ENCODE results near the gene LCN6. TPM values are rescaled to one million over a fixed set of nuclear protein-coding genes. Genes with fewer than 3 reads are reported as not detected.

Gene LCN6
- polyA plus RNA-seq, 1 donor (not counting 4 experiments of a cell fraction or from before 2014, with no cell fraction given), result not detected

DNA sequence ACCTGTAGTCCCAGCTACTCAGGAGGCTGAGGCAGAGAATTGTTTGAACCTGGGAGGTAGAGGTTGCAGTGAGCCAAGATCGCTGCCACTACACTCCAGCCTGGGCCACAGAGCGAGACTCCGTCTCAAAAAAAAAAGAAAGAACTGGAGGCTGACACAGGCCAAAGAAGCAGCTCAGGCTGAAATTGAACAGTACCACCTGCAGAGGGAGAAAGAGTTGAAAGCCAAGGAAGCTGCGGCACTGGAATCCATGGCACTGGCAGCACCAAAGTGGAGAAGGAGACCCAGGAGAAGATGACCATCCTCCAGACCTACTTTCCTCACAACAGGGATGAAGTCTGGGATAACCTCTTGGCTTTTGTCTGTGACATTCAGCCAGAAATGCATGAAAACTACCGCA lies 31.5 kb upstream of the LCN6 start:
- no peak for FAIRE-seq
- no peaks in the 10 kb centered on the region for H4K20me1 ChIP-seq (ENCODE audit: control insufficient read depth, extremely low read depth, insufficient read depth, low read length)
- H3K36me3 ChIP-seq (ENCODE audit: control insufficient read depth in 2 of 2, extremely low read depth in 1 of 2, insufficient read depth in 2 of 2, low read length in 2 of 2), result no peaks in the 10 kb centered on the region
- no peak overlapping the region for H3K4me3 ChIP-seq (ENCODE audit: control insufficient read depth in 2 of 3, extremely low read depth in 1 of 3, insufficient read depth in 2 of 3, low read depth in 1 of 3, low read length in 3 of 3)
- no peaks in the 10 kb centered on the region for H3K4me1 ChIP-seq (ENCODE audit: control insufficient read depth, extremely low read depth, insufficient read depth, low read length)
- no peak for DNase-seq (ENCODE audit: low read depth, low spot score)
- TF ChIP-seq EZH2 (IDR thresholded peaks at IDR 0.05; ENCODE audit: low read length), result no peak
- TF ChIP-seq, protein P1, sequence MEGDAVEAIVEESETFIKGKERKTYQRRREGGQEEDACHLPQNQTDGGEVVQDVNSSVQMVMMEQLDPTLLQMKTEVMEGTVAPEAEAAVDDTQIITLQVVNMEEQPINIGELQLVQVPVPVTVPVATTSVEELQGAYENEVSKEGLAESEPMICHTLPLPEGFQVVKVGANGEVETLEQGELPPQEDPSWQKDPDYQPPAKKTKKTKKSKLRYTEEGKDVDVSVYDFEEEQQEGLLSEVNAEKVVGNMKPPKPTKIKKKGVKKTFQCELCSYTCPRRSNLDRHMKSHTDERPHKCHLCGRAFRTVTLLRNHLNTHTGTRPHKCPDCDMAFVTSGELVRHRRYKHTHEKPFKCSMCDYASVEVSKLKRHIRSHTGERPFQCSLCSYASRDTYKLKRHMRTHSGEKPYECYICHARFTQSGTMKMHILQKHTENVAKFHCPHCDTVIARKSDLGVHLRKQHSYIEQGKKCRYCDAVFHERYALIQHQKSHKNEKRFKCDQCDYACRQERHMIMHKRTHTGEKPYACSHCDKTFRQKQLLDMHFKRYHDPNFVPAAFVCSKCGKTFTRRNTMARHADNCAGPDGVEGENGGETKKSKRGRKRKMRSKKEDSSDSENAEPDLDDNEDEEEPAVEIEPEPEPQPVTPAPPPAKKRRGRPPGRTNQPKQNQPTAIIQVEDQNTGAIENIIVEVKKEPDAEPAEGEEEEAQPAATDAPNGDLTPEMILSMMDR (optimal IDR thresholded peaks at IDR 0.05 in 1 of 3, IDR thresholded peaks at IDR 0.05 in 1 of 3, conservative IDR thresholded peaks at IDR 0.05 in 1 of 3; ENCODE audit: extremely low read depth in 1 of 3, insufficient read depth in 2 of 3, low read length in 3 of 3), result no peak
- H3K27ac ChIP-seq (ENCODE audit: control insufficient read depth, insufficient read depth, low read length), result no peak overlapping the region
- no peak overlapping the region for H3K9ac ChIP-seq (ENCODE audit: control insufficient read depth, extremely low read depth, insufficient read depth, low read length)
- no peaks in the 10 kb centered on the region for H3K9me1 ChIP-seq (ENCODE audit: control insufficient read depth, extremely low read depth, insufficient read depth, low read length)
- no peaks in the 10 kb centered on the region for H3K9me3 ChIP-seq (ENCODE audit: control insufficient read depth, low read depth, low read length)
- peaks cover 25% of the 10 kb centered on the region for H3K27me3 ChIP-seq (ENCODE audit: control insufficient read depth, extremely low read depth, insufficient read depth, low read length)
- no peaks in the 10 kb centered on the region for H3K79me2 ChIP-seq (ENCODE audit: control insufficient read depth, insufficient read depth, low read length)
- no peak overlapping the region for H3K4me2 ChIP-seq (ENCODE audit: control insufficient read depth, extremely low read depth, insufficient read depth, low read depth, low read length)
- H2AFZ ChIP-seq (ENCODE audit: control insufficient read depth, low read length), result no peak overlapping the region
- dilution Hi-C loops (cut with MboI; ENCODE audit: extremely low pct_ligation_motif_present, low sequenced_read_pairs), result no loop called here

DNA sequence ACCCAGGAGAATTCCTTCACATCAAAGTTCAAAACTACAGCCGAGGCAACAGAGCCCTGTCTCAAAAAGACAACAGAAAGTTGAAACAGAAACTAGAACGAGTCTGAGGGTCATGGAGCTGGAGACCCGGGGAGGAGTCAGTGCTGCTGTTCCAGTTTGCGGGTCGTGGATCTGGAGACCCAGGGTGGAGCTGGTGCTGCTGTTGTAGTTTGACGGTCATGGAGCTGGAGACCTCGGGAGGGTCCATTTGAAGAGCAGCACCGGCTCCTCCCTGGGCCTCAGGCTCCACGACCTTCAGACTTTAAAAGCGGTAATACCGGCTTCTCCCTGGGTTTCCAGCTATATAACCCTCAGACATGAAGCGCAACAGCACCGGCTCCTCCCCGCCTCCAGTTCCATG lies 29.0 kb upstream of the LCN6 start:
- H2AFZ ChIP-seq (ENCODE audit: control insufficient read depth, low read length), result no peak overlapping the region
- dilution Hi-C loops (cut with MboI; ENCODE audit: extremely low pct_ligation_motif_present, low sequenced_read_pairs), result no loop called here
- TF ChIP-seq, protein P1 (optimal IDR thresholded peaks at IDR 0.05 in 1 of 3, IDR thresholded peaks at IDR 0.05 in 1 of 3, conservative IDR thresholded peaks at IDR 0.05 in 1 of 3; ENCODE audit: extremely low read depth in 1 of 3, insufficient read depth in 2 of 3, low read length in 3 of 3), result no peak
- TF ChIP-seq EZH2 (IDR thresholded peaks at IDR 0.05; ENCODE audit: low read length), result no peak
- H3K27me3 ChIP-seq (ENCODE audit: control insufficient read depth, extremely low read depth, insufficient read depth, low read length), result peaks cover 25% of the 10 kb centered on the region
- H3K9me1 ChIP-seq (ENCODE audit: control insufficient read depth, extremely low read depth, insufficient read depth, low read length), result no peaks in the 10 kb centered on the region
- H3K79me2 ChIP-seq (ENCODE audit: control insufficient read depth, insufficient read depth, low read length), result no peaks in the 10 kb centered on the region
- no peak for DNase-seq (ENCODE audit: low read depth, low spot score)
- no peak overlapping the region for H3K4me3 ChIP-seq (ENCODE audit: control insufficient read depth in 2 of 3, extremely low read depth in 1 of 3, insufficient read depth in 2 of 3, low read depth in 1 of 3, low read length in 3 of 3)
- H3K9ac ChIP-seq (ENCODE audit: control insufficient read depth, extremely low read depth, insufficient read depth, low read length), result no peak overlapping the region
- H3K36me3 ChIP-seq (ENCODE audit: control insufficient read depth in 2 of 2, extremely low read depth in 1 of 2, insufficient read depth in 2 of 2, low read length in 2 of 2), result no peaks in the 10 kb centered on the region
- no peak overlapping the region for H3K27ac ChIP-seq (ENCODE audit: control insufficient read depth, insufficient read depth, low read length)
- no peaks in the 10 kb centered on the region for H4K20me1 ChIP-seq (ENCODE audit: control insufficient read depth, extremely low read depth, insufficient read depth, low read length)
- FAIRE-seq, result no peak
- H3K4me1 ChIP-seq (ENCODE audit: control insufficient read depth, extremely low read depth, insufficient read depth, low read length), result no peaks in the 10 kb centered on the region
- H3K9me3 ChIP-seq (ENCODE audit: control insufficient read depth, low read depth, low read length), result peaks cover 5% of the 10 kb centered on the region
- no peak overlapping the region for H3K4me2 ChIP-seq (ENCODE audit: control insufficient read depth, extremely low read depth, insufficient read depth, low read depth, low read length)
